A673 (cell line): ENCODE measurements around the gene PODXL.

Experiments used
- EZH2 ChIP-seq: fragments of 200-600 bp; sonication (generic); IDR thresholded peaks from 2 replicates; pipeline ENCODE4 v1.6.1; 2017; ENCODE audit warnings: borderline replicate concordance, low read depth, mild to moderate bottlenecking, mixed read lengths, antibody characterized with exemption, low read length; ENCODE audit not compliant: poor library complexity, severe bottlenecking
- TF ChIP-seq, protein P1 (sequence below): fragments of 300-800, 200-600 bp; sonication (generic); conservative IDR thresholded peaks from 2 replicates; pipeline ENCODE4 v1.5.1; 2017; ENCODE audit warnings: low read depth, mild to moderate bottlenecking, antibody characterized with exemption, low read length, moderate library complexity, mixed read lengths

DNA sequence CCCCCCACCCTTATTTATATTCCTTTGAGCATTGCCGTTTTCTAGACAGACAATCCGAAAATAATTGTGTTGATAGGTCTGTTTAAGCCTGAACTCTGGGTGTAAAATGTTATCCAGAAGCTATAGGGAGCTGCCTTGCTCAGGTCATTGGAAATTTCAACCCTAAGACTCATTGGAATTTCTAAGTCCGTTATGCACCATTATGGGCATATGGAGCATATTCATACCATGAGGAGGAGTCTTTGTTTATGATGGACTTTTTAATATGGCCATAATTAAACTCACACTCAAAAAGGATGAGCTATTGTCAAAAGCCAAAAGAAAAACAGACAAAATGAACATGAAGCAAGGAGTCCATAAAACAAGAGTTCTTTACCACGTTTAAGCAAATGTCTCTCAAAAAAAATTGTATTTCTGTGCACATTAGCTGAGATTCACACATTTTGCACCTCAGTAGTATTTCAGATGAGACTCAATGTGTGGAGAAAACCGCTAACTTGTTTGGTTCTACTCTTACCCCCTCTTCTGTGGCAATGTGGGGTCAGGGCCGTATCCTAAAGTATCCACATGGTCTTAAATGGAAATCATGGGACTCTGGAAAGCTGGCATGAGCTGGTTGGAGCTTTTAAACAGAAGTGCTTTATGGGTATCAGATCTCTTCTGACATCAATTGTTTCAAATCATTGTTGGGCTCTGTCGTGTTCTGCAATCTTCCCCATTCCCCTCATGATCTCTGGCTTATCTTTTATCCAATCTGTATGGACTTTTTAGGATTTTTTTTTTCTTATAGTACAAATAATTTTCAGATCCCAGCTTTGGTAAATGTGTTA lies 60.5 kb downstream of the PODXL start:
- TF ChIP-seq, protein P1, sequence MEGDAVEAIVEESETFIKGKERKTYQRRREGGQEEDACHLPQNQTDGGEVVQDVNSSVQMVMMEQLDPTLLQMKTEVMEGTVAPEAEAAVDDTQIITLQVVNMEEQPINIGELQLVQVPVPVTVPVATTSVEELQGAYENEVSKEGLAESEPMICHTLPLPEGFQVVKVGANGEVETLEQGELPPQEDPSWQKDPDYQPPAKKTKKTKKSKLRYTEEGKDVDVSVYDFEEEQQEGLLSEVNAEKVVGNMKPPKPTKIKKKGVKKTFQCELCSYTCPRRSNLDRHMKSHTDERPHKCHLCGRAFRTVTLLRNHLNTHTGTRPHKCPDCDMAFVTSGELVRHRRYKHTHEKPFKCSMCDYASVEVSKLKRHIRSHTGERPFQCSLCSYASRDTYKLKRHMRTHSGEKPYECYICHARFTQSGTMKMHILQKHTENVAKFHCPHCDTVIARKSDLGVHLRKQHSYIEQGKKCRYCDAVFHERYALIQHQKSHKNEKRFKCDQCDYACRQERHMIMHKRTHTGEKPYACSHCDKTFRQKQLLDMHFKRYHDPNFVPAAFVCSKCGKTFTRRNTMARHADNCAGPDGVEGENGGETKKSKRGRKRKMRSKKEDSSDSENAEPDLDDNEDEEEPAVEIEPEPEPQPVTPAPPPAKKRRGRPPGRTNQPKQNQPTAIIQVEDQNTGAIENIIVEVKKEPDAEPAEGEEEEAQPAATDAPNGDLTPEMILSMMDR: no peak
- no peak for TF ChIP-seq EZH2
